GM23248 (cell line): ENCODE data around the gene MCTP2.

ENCODE experiments used
- EZH2 ChIP-seq: fragments of 200-600 bp; sonication (generic); IDR thresholded peaks from 2 replicates; pipeline ENCODE4 v1.6.1; 2018; ENCODE audit warnings: antibody characterized with exemption, mild to moderate bottlenecking; ENCODE audit not compliant: insufficient read depth, poor library complexity, severe bottlenecking
- EZH2phosphoT487 ChIP-seq: fragments of 200-600 bp; sonication (generic); IDR thresholded peaks from 2 replicates; pipeline ENCODE4 v1.6.1; 2018; ENCODE audit warnings: antibody characterized with exemption, moderate library complexity, mild to moderate bottlenecking, low read depth; ENCODE audit not compliant: insufficient read depth

DNA sequence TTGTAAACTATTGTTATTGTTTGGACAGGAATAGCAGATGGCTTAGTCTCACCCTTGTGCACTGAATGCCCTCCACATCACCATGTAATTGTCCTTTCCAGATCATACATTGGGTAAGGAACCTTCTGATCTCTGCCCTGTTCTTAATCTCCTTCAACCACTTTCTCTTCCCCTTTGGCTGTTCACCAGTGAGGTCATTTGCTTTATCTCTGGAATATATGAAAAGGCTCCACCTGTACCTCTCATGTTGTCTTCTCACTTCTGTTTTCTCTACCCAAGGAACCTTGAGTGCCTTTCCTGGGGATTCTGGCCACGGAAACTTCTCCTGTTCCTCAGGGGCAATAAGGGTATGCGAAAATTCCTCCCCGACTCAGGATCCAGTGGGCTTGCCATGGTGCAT is 28.5 kb downstream of the MCTP2 start:
- TF ChIP-seq EZH2phosphoT487 = no peak
- TF ChIP-seq EZH2 = no peak
